ENCODE data around the gene KLHL8.

KLHL8 gene

GRCh38 chr4:87213421-87214075, 6.9 kb downstream of the KLHL8 start:
- no peak overlapping the region for H3K9ac ChIP-seq

GRCh38 chr4:87211249-87211952, 9.0 kb downstream of the KLHL8 start:
- Histone ChIP-seq H3K27ac (no peak overlapping the region), H3K79me2 (ENCODE audit: insufficient read depth, low read depth) (peaks cover 43% of the 10 kb centered on the region), H2AFZ (ENCODE audit: low read depth) (no peak overlapping the region), H3K9ac (no peak overlapping the region), H3K4me3 (IDR thresholded peaks at IDR 0.05; ENCODE audit: insufficient read depth, low read depth, low read length) (no peak overlapping the region), H3K36me3 (ENCODE audit: insufficient read depth) (no peaks in the 10 kb centered on the region), H3K27me3 (ENCODE audit: insufficient read depth, low read depth) (no peaks in the 10 kb centered on the region), H4K20me1 (ENCODE audit: insufficient read depth) (no peaks in the 10 kb centered on the region), H3K4me2 (no peak overlapping the region), H3K4me1 (ENCODE audit: low read depth, poor library complexity, severe bottlenecking) (no peaks in the 10 kb centered on the region)
- TF ChIP-seq CTCF (conservative IDR thresholded peaks at IDR 0.05; ENCODE audit: low read depth, low read length) = no peak

More at GRCh38 chr4:87213421-87214075, 6.9 kb downstream of the KLHL8 start:
- Histone ChIP-seq H3K4me2 (no peak overlapping the region), H3K4me1 (ENCODE audit: low read depth, poor library complexity, severe bottlenecking) (peaks cover 7% of the 10 kb centered on the region), H3K79me2 (ENCODE audit: insufficient read depth, low read depth) (peaks cover 56% of the 10 kb centered on the region), H3K36me3 (ENCODE audit: insufficient read depth) (no peaks in the 10 kb centered on the region), H3K27me3 (ENCODE audit: insufficient read depth, low read depth) (no peaks in the 10 kb centered on the region), H4K20me1 (ENCODE audit: insufficient read depth) (no peaks in the 10 kb centered on the region), H3K27ac (no peak overlapping the region), H3K4me3 (IDR thresholded peaks at IDR 0.05; ENCODE audit: insufficient read depth, low read depth, low read length) (no peak overlapping the region), H2AFZ (ENCODE audit: low read depth) (no peak overlapping the region)
- TF ChIP-seq CTCF (conservative IDR thresholded peaks at IDR 0.05; ENCODE audit: low read depth, low read length) = no peak

GRCh38 chr4:87209696-87210095, 10.7 kb downstream of the KLHL8 start:
- Histone ChIP-seq H3K27me3 (ENCODE audit: insufficient read depth, low read depth) (no peaks in the 10 kb centered on the region), H4K20me1 (ENCODE audit: insufficient read depth) (no peaks in the 10 kb centered on the region), H3K27ac (no peak overlapping the region), H3K36me3 (ENCODE audit: insufficient read depth) (no peaks in the 10 kb centered on the region), H3K79me2 (ENCODE audit: insufficient read depth, low read depth) (peaks cover 40% of the 10 kb centered on the region; the same call in 1 of the 2 replicates), H3K4me3 (IDR thresholded peaks at IDR 0.05; ENCODE audit: insufficient read depth, low read depth, low read length) (no peak overlapping the region), H3K9ac (no peak overlapping the region), H3K4me2 (no peak overlapping the region), H2AFZ (ENCODE audit: low read depth) (no peak overlapping the region), H3K4me1 (ENCODE audit: low read depth, poor library complexity, severe bottlenecking) (no peaks in the 10 kb centered on the region)
- TF ChIP-seq CTCF (conservative IDR thresholded peaks at IDR 0.05; ENCODE audit: low read depth, low read length) = no peak

- Histone ChIP-seq H3K27ac (no peak overlapping the region), H3K27me3 (ENCODE audit: insufficient read depth, low read depth) (no peaks in the 10 kb centered on the region), H3K79me2 (ENCODE audit: insufficient read depth, low read depth) (peaks cover 40% of the 10 kb centered on the region; the same call in 1 of the 2 replicates), H2AFZ (ENCODE audit: low read depth) (no peak overlapping the region), H3K36me3 (ENCODE audit: insufficient read depth) (no peaks in the 10 kb centered on the region), H3K9ac (no peak overlapping the region), H3K4me1 (ENCODE audit: low read depth, poor library complexity, severe bottlenecking) (no peaks in the 10 kb centered on the region), H3K4me2 (no peak overlapping the region), H4K20me1 (ENCODE audit: insufficient read depth) (no peaks in the 10 kb centered on the region), H3K4me3 (IDR thresholded peaks at IDR 0.05; ENCODE audit: insufficient read depth, low read depth, low read length) (no peak overlapping the region)
- TF ChIP-seq CTCF (conservative IDR thresholded peaks at IDR 0.05; ENCODE audit: low read depth, low read length) = no peak
Measured at GRCh38 chr4:87209182-87209581, 11.2 kb downstream of the KLHL8 start.

Data from KMS-11 (cell line).